H1 (cell line): Measurements from ENCODE around the gene MEI1. TPM values are rescaled to one million over a fixed set of nuclear protein-coding genes. Genes with fewer than 3 reads are reported as not detected.

ENCODE experiments used
- CTCF ChIA-PET: fragments of 300-600 bp; sonication (Branson Sonifier 250); formaldehyde crosslinking; loops from one replicate; lab custom pipeline; 2021; ENCODE audit not compliant: partially characterized antibody; lab: Charles Lee
- POLR2A ChIA-PET: fragments of 300-600 bp; sonication (Branson Sonifier 250); formaldehyde crosslinking; loops from one replicate; lab custom pipeline; 2021; ENCODE audit warnings: inconsistent platforms; ENCODE audit not compliant: partially characterized antibody; lab: Charles Lee
- DNase-seq, 2 experiments: peaks; one replicate each; pipeline versions ENCODE4 v3.0.0 to v3.0.0-alpha.2; 2010 to 2022; ENCODE audit warnings: low spot score in 2 of 2, low read depth in 1 of 2, mixed read lengths in 1 of 2
- FAIRE-seq: peaks from 2 replicates; lab custom pipeline; 2011; peaks lifted over from hg19 to GRCh38; lab: Jason Lieb, UNC
- H2AFZ ChIP-seq: 2 replicates; pipeline ENCODE4 v1.8.1; 2012; ENCODE audit warnings: low read length, inconsistent platforms
- H2AK5ac ChIP-seq: 2 replicates; pipeline ENCODE4 v1.6.1; 2013; ENCODE audit warnings: low read depth, low read length
- H2BK120ac ChIP-seq: replicated peaks from 2 replicates; pipeline ENCODE3; 2013; ENCODE audit warnings: low read depth, low read length, inconsistent platforms
- H2BK12ac ChIP-seq: 2 replicates; pipeline ENCODE4 v1.6.1; 2013; ENCODE audit warnings: low read depth, low read length
- H2BK15ac ChIP-seq: 2 replicates; pipeline ENCODE4 v1.6.1; 2013; ENCODE audit warnings: low read length
- H2BK20ac ChIP-seq: 2 replicates; pipeline ENCODE4 v1.6.1; 2013; ENCODE audit warnings: low read length
- H2BK5ac ChIP-seq: 2 replicates; pipeline ENCODE4 v1.6.1; 2013; ENCODE audit warnings: low read depth, low read length
- H3K14ac ChIP-seq: 2 replicates; pipeline ENCODE4 v1.6.1; 2013; ENCODE audit warnings: inconsistent platforms; ENCODE audit not compliant: insufficient read length
- H3K18ac ChIP-seq: 2 replicates; pipeline ENCODE4 v1.6.1; 2013; ENCODE audit warnings: low read length; ENCODE audit errors: extremely low read depth
- H3K23ac ChIP-seq: 2 replicates; pipeline ENCODE4 v1.6.1; 2013; ENCODE audit warnings: inconsistent platforms; ENCODE audit not compliant: insufficient read length
- H3K23me2 ChIP-seq: 2 replicates; pipeline ENCODE4 v1.6.1; 2013; ENCODE audit warnings: low read depth, low read length
- H3K27ac ChIP-seq: 2 replicates; pipeline ENCODE4 v1.6.1; 2011; ENCODE audit warnings: low read depth, low read length, inconsistent platforms
- H3K27me3 ChIP-seq, 4 experiments: replicated peaks in 1 of 4; 1 replicate in 1 of 4; 2 replicates in 3 of 4; pipeline versions ENCODE4 v1.6.1 to v1.8.1; 2011 to 2013; ENCODE audit warnings: low read length in 3 of 4, mild to moderate bottlenecking in 3 of 4, inconsistent platforms in 2 of 4, mixed read lengths in 2 of 4, moderate library complexity in 1 of 4; ENCODE audit not compliant: control insufficient read depth in 3 of 4, insufficient read depth in 3 of 4; ENCODE audit errors: extremely low read depth in 1 of 4
- H3K36me3 ChIP-seq, 4 experiments: 2 replicates each; pipeline versions ENCODE4 v1.6.1 to v1.8.1; 2011 to 2013; ENCODE audit warnings: mild to moderate bottlenecking in 4 of 4, low read length in 3 of 4, moderate library complexity in 2 of 4, control low read depth in 1 of 4, inconsistent platforms in 1 of 4; ENCODE audit not compliant: insufficient read depth in 4 of 4, control insufficient read depth in 2 of 4
- H3K4ac ChIP-seq: replicated peaks from 2 replicates; pipeline ENCODE3; 2013; ENCODE audit warnings: low read length, low read depth, mixed read lengths, inconsistent platforms; ENCODE audit not compliant: insufficient read length
- H3K4me1 ChIP-seq, 4 experiments: replicated peaks in 1 of 4; 1 replicate in 1 of 4; 2 replicates in 3 of 4; pipeline versions ENCODE4 v1.6.1 to v1.8.1; 2011 to 2013; ENCODE audit warnings: low read length in 3 of 4, inconsistent platforms in 2 of 4, mixed read lengths in 1 of 4; ENCODE audit not compliant: insufficient read depth in 4 of 4, control insufficient read depth in 3 of 4
- H3K4me2 ChIP-seq, 2 experiments: 2 replicates each; pipeline versions ENCODE4 v1.6.1 to v1.8.1; 2011 to 2013; ENCODE audit warnings: low read depth in 2 of 2, low read length in 2 of 2, control low read depth in 1 of 2, inconsistent platforms in 1 of 2, mild to moderate bottlenecking in 1 of 2; ENCODE audit not compliant: insufficient read depth in 1 of 2
- H3K4me3 ChIP-seq, 4 experiments: fragments of 200-600, 300-600 bp in 1 of 4; sonication (generic), shearing (Covaris generic), sonication (Bioruptor Twin) in 1 of 4; 2 replicates each; pipeline versions ENCODE4 v1.5.1 to v1.8.1; 2011 to 2016; ENCODE audit warnings: low read length in 4 of 4, low read depth in 3 of 4, control low read depth in 2 of 4, inconsistent platforms in 2 of 4, mild to moderate bottlenecking in 2 of 4, mixed read lengths in 1 of 4, moderate library complexity in 1 of 4; ENCODE audit not compliant: insufficient read depth in 2 of 4; ENCODE audit errors: extremely low read depth in 1 of 4
- H3K56ac ChIP-seq: replicated peaks from 2 replicates; pipeline ENCODE3; 2013; ENCODE audit warnings: low read depth, mild to moderate bottlenecking, mixed read lengths, low read length, inconsistent platforms; ENCODE audit not compliant: insufficient read length
- H3K79me1 ChIP-seq: 2 replicates; pipeline ENCODE4 v1.6.1; 2013; ENCODE audit warnings: low read depth, low read length, control low read depth
- H3K79me2 ChIP-seq, 2 experiments: 2 replicates each; pipeline versions ENCODE4 v1.6.1 to v1.8.1; 2012 to 2013; ENCODE audit warnings: low read length in 2 of 2, mild to moderate bottlenecking in 2 of 2, inconsistent platforms in 1 of 2; ENCODE audit not compliant: insufficient read depth in 2 of 2, control insufficient read depth in 1 of 2
- H3K9ac ChIP-seq, 4 experiments: replicated peaks in 1 of 4; 1 replicate in 1 of 4; 2 replicates in 3 of 4; pipeline versions ENCODE4 v1.6.1 to v1.8.1; 2011 to 2013; ENCODE audit warnings: low read depth in 3 of 4, low read length in 3 of 4, control low read depth in 2 of 4, mild to moderate bottlenecking in 2 of 4, moderate library complexity in 2 of 4, inconsistent platforms in 1 of 4; ENCODE audit errors: extremely low read depth in 1 of 4
- H3K9me3 ChIP-seq, 2 experiments: 2 replicates each; pipeline versions ENCODE4 v1.6.1 to v1.8.1; 2012 to 2013; ENCODE audit warnings: mild to moderate bottlenecking in 2 of 2, moderate library complexity in 2 of 2, control low read depth in 1 of 2, inconsistent platforms in 1 of 2, low read depth in 1 of 2, low read length in 1 of 2, mixed read lengths in 1 of 2; ENCODE audit not compliant: insufficient read depth in 2 of 2
- H4K20me1 ChIP-seq, 2 experiments: replicated peaks in 1 of 2; 2 replicates each; pipeline versions ENCODE3 to v1.8.1; 2011 to 2013; ENCODE audit warnings: inconsistent platforms in 2 of 2, low read length in 2 of 2, mild to moderate bottlenecking in 1 of 2; ENCODE audit not compliant: insufficient read depth in 2 of 2, control insufficient read depth in 1 of 2
- H4K5ac ChIP-seq: 2 replicates; pipeline ENCODE4 v1.6.1; 2013; ENCODE audit warnings: low read length, low read depth, mixed read lengths, inconsistent platforms; ENCODE audit not compliant: insufficient read length
- H4K8ac ChIP-seq: 2 replicates; pipeline ENCODE4 v1.8.0; 2013; ENCODE audit warnings: mild to moderate bottlenecking, moderate library complexity, low read length, inconsistent platforms; ENCODE audit not compliant: insufficient read depth; ENCODE audit errors: extremely low read depth
- H4K91ac ChIP-seq: replicated peaks from 2 replicates; pipeline ENCODE3; 2013; ENCODE audit warnings: low read length, mixed read lengths, inconsistent platforms; ENCODE audit not compliant: insufficient read length
- BCL11A ChIP-seq, 2 experiments: IDR thresholded peaks; one replicate each; pipeline ENCODE4 v1.6.1; 2011; ENCODE audit warnings: low read depth in 2 of 2, low read length in 2 of 2, mild to moderate bottlenecking in 2 of 2
- CEBPB ChIP-seq: IDR thresholded peaks from 2 replicates; pipeline ENCODE4 v1.6.1; 2012; ENCODE audit warnings: low read depth, low read length
- EZH2 ChIP-seq: fragments of 200-600 bp; sonication (generic); IDR thresholded peaks from 2 replicates; pipeline ENCODE4 v1.7.1; 2012; ENCODE audit warnings: low read depth, mild to moderate bottlenecking, moderate library complexity, low read length, inconsistent platforms; ENCODE audit not compliant: severe bottlenecking
- NANOG ChIP-seq: IDR thresholded peaks from 2 replicates; pipeline ENCODE4 v1.6.1; 2011; ENCODE audit warnings: low read length, low read depth, mild to moderate bottlenecking, inconsistent platforms; ENCODE audit not compliant: insufficient read depth, poor library complexity, severe bottlenecking
- USF2 ChIP-seq: IDR thresholded peaks from 2 replicates; pipeline ENCODE4 v1.6.1; 2011; ENCODE audit warnings: low read length, improper control_type of control experiment
- ZNF274 ChIP-seq: IDR thresholded peaks from 2 replicates; pipeline ENCODE4 v1.7.0; 2012; ENCODE audit warnings: low read length, borderline replicate concordance; ENCODE audit errors: extremely low read depth
- WGBS, 2 experiments: shearing (Covaris generic) in 1 of 2; methylation state at CpG; one replicate each; pipeline versions ENCODE4 v1.1.6 to v1.1.7; 2013 to 2015; ENCODE audit warnings: low lambda C conversion rate in 2 of 2, mixed read lengths in 2 of 2, inconsistent platforms in 1 of 2, low coverage in 1 of 2, missing lambda C conversion rate in 1 of 2; ENCODE audit not compliant: insufficient replicate concordance in 2 of 2, insufficient coverage in 1 of 2, insufficient read length in 1 of 2; ENCODE audit errors: extremely low coverage in 1 of 2, missing lambda C conversion rate in 1 of 2; 5-methylcytosine and 5-hydroxymethylcytosine counted together
- polyA plus RNA-seq, 7 experiments: library from polyadenylated mRNA; depleted of rRNA in 3 of 7; stranded (reverse) in 5 of 7; unstranded in 2 of 7; fragments of >200 nt in 5 of 7; fragments of 200-250 nt in 2 of 7; gene quantifications; 1 replicate in 5 of 7; 2 replicates in 1 of 7; 4 replicates in 1 of 7; pipeline versions ENCODE4 v1.2.1 to v1.2.3, GENCODE V29; 2011 to 2013; ENCODE audit warnings: missing spikeins in 2 of 7, mixed read lengths in 2 of 7
- total RNA-seq: library from RNA; stranded (reverse); fragmentation: NEBNext Ultra II Directional; extraction: Animal tissue kit (Norgen Biotek cat#: 25700); gene quantifications from 2 replicates; pipeline ENCODE4 v1.2.1, GENCODE V29; 2021

The MEI1 gene
- total and polyA plus RNA-seq, 2 of the 8 experiments (the other 6 are each of a cell fraction or from before 2014, with no cell fraction given), result 0.27 to 0.54 TPM

- Histone ChIP-seq H2BK5ac (no peak overlapping the region), H3K36me3 (no peaks in the 10 kb centered on the region; a peak in 1 of 8 replicates), H2BK12ac (no peak overlapping the region), H4K8ac (no peak overlapping the region), H3K23me2 (no peaks in the 10 kb centered on the region), H3K4me1 (no peaks in the 10 kb centered on the region), H4K91ac (no peak overlapping the region), H3K23ac (no peak overlapping the region), H4K20me1 (no peaks in the 10 kb centered on the region), H2BK20ac (no peak overlapping the region), H3K79me1 (no peaks in the 10 kb centered on the region), H2AFZ (no peak overlapping the region), H3K27me3 (no peaks in the 10 kb centered on the region), H2AK5ac (no peak overlapping the region), H4K5ac (no peak overlapping the region), H2BK120ac (no peak overlapping the region), H3K4me3 (no peak overlapping the region), H2BK15ac (no peak overlapping the region), H3K4me2 (no peak overlapping the region), H3K9ac (no peak overlapping the region), H3K27ac (no peak overlapping the region), H3K4ac (no peak overlapping the region), H3K9me3 (no peaks in the 10 kb centered on the region), H3K14ac (no peak overlapping the region), H3K56ac (no peak overlapping the region), H3K79me2 (no peaks in the 10 kb centered on the region), H3K18ac (no peak overlapping the region)
- WGBS, 2 experiments, result 86% methylated on average over 3 of the region's 3 CpGs; no CpG with 5 or more reads in 1 of the 2 experiments
- FAIRE-seq, result no peak
- ChIA-PET POLR2A (interaction anchor here (1.1 to 1.5 kb wide), 2 partner anchors 16 to 61 kb away, joined by 3 to 4 read pairs; partner anchors contain the start of gene CCDC134), CTCF (interaction anchor here (0.6 to 1.4 kb wide), 8 partner anchors 12 to 1083 kb away, joined by 3 to 5 read pairs (median 3); no protein-coding TSS in a partner anchor)
- no peak for DNase-seq
- TF ChIP-seq ZNF274 (no peak), BCL11A (IDR thresholded peaks at IDR 0.05; ENCODE audit: low read depth in 2 of 2, low read length in 2 of 2) (no peak), USF2 (no peak), CEBPB (no peak), NANOG (no peak), EZH2 (no peak)
These were observed 40.3 kb downstream of the MEI1 start for GRCh38 chr22:41739576-41739975.
